NCI-H446 (cell line): ENCODE results near the gene RFTN1.
"Not testable (repeated sequence)": the region's sequence is repeated elsewhere in the genome, so short reads cannot be mapped to it uniquely, and the experiment has no call there.

ENCODE experiments used
- DNase-seq, 2 experiments: peaks; one replicate each; lab custom pipeline; 2025; lab: John Stamatoyannopoulos, UW

RFTN1 gene

GRCh38 chr3:16329036-16329825, 184.3 kb downstream of the RFTN1 start:
- DNase-seq, result no peak

- DNase-seq, result no peak
These were observed 185.4 kb downstream of the RFTN1 start for GRCh38 chr3:16328124-16328523.

- no peak for DNase-seq
These were observed 186.7 kb downstream of the RFTN1 start for GRCh38 chr3:16326724-16327349.

- DNase-seq, result no peak
These were observed 187.6 kb downstream of the RFTN1 start for GRCh38 chr3:16325850-16326249.

GRCh38 chr3:16323737-16324136, 189.8 kb downstream of the RFTN1 start:
- no peak for DNase-seq

- DNase-seq, result peak; percentile 41 to 80
These were observed 191.3 kb downstream of the RFTN1 start for GRCh38 chr3:16322189-16322588.

GRCh38 chr3:16320711-16321110, 192.8 kb downstream of the RFTN1 start:
- no peak for DNase-seq

GRCh38 chr3:16319723-16320122, 193.8 kb downstream of the RFTN1 start:
- no peak for DNase-seq

- DNase-seq, result no peak
These were observed 194.2 kb downstream of the RFTN1 start for GRCh38 chr3:16319307-16319706.

- DNase-seq, result no peak
These were observed 195.3 kb downstream of the RFTN1 start for GRCh38 chr3:16318176-16318575.

- no peak for DNase-seq
These were observed 195.9 kb downstream of the RFTN1 start for GRCh38 chr3:16317561-16317945.

GRCh38 chr3:16316847-16317560, 196.5 kb downstream of the RFTN1 start:
- no peak for DNase-seq

GRCh38 chr3:16316396-16316795, 197.1 kb downstream of the RFTN1 start:
- DNase-seq, result no peak

- DNase-seq, result no peak
These were observed 197.9 kb downstream of the RFTN1 start for GRCh38 chr3:16315623-16316022.

- no peak for DNase-seq
These were observed 199.4 kb downstream of the RFTN1 start for GRCh38 chr3:16313886-16314645.

GRCh38 chr3:16311960-16312451, 201.5 kb downstream of the RFTN1 start:
- DNase-seq, result no peak

- DNase-seq, result not testable (repeated sequence)
These were observed 203.0 kb downstream of the RFTN1 start for GRCh38 chr3:16310486-16310885.

- DNase-seq, result no peak
These were observed 203.9 kb downstream of the RFTN1 start for GRCh38 chr3:16309558-16309957.

GRCh38 chr3:16308727-16309126, 204.8 kb downstream of the RFTN1 start:
- DNase-seq, result no peak

GRCh38 chr3:16307832-16308531, 205.5 kb downstream of the RFTN1 start:
- no peak for DNase-seq

- no peak for DNase-seq
These were observed 208.4 kb downstream of the RFTN1 start for GRCh38 chr3:16305111-16305541.
